HepG2 (cell line): ENCODE data around the gene ARAP1. TPM values are rescaled to one million over a fixed set of nuclear protein-coding genes. Genes with fewer than 3 reads are reported as not detected.

Experiments
- ADNP ChIP-seq: sonication (generic); formaldehyde crosslinking; IDR thresholded peaks from 2 replicates; pipeline ENCODE4 v1.4.0; 2020; ENCODE audit warnings: missing genetic modification reagents
- BHLHE40 ChIP-seq: IDR thresholded peaks from 2 replicates; pipeline ENCODE4 v1.6.1; 2011; ENCODE audit warnings: low read length, improper control_type of control experiment
- EHMT2 ChIP-seq: fragments of 200-600 bp; sonication (generic); IDR thresholded peaks from 2 replicates; pipeline ENCODE4 v1.7.0; 2017; ENCODE audit warnings: antibody characterized with exemption, low read depth, low read length, borderline replicate concordance
- FOXJ3 ChIP-seq: sonication (generic); formaldehyde crosslinking; IDR thresholded peaks from 2 replicates; pipeline ENCODE4 v1.4.0; 2020; ENCODE audit warnings: missing genetic modification reagents, mild to moderate bottlenecking, borderline replicate concordance
- GTF3A ChIP-seq: sonication (generic); formaldehyde crosslinking; conservative IDR thresholded peaks from 2 replicates; pipeline ENCODE4 v1.4.0; 2020; ENCODE audit warnings: mild to moderate bottlenecking, missing genetic modification reagents
- NFE2 ChIP-seq: sonication (generic); formaldehyde crosslinking; IDR thresholded peaks from 2 replicates; pipeline ENCODE4 v1.4.0; 2020; ENCODE audit warnings: missing genetic modification reagents
- RBM22 ChIP-seq: fragments of 200-400 bp; formaldehyde crosslinking; optimal IDR thresholded peaks from 2 replicates; pipeline ENCODE3; 2017; ENCODE audit warnings: mild to moderate bottlenecking, low read length, moderate library complexity
- RFX1 ChIP-seq: fragments of 450-650 bp; IDR thresholded peaks from 2 replicates; pipeline ENCODE4 v1.6.1; 2017
- SNAPC2 ChIP-seq: sonication (generic); formaldehyde crosslinking; IDR thresholded peaks from 2 replicates; pipeline ENCODE4 v1.8.1; 2022; ENCODE audit warnings: mild to moderate bottlenecking, missing genetic modification reagents
- ZBTB1 ChIP-seq: sonication (generic); formaldehyde crosslinking; IDR thresholded peaks from 2 replicates; pipeline ENCODE4 v1.4.0; 2020; ENCODE audit warnings: missing genetic modification reagents, borderline replicate concordance
- ZFP90 ChIP-seq: sonication (generic); formaldehyde crosslinking; IDR thresholded peaks from 2 replicates; pipeline ENCODE4 v1.8.0; 2022; ENCODE audit warnings: missing genetic modification reagents, mild to moderate bottlenecking, inconsistent platforms, borderline replicate concordance
- ZNF205 ChIP-seq: IDR thresholded peaks from 2 replicates; pipeline ENCODE4 v1.6.1; 2018; ENCODE audit warnings: missing biosample characterization, missing genetic modification reagents
- ZNF232 ChIP-seq: sonication (generic); formaldehyde crosslinking; IDR thresholded peaks from 2 replicates; pipeline ENCODE4 v1.4.0; 2020; ENCODE audit warnings: missing genetic modification reagents, borderline replicate concordance
- ZNF329 ChIP-seq: sonication (generic); formaldehyde crosslinking; IDR thresholded peaks from 2 replicates; pipeline ENCODE4 v1.9.0; 2021; ENCODE audit warnings: low read depth, mild to moderate bottlenecking, missing genetic modification reagents
- ZNF556 ChIP-seq: sonication (generic); formaldehyde crosslinking; IDR thresholded peaks from 2 replicates; pipeline ENCODE4 v1.4.0; 2020; ENCODE audit warnings: mild to moderate bottlenecking, missing genetic modification reagents, borderline replicate concordance
- ZNF639 ChIP-seq: conservative IDR thresholded peaks from 2 replicates; pipeline ENCODE4 v1.6.1; 2018; ENCODE audit warnings: missing genetic modification reagents
- ZNF816 ChIP-seq: sonication (generic); formaldehyde crosslinking; IDR thresholded peaks from 2 replicates; pipeline ENCODE4 v1.8.0; 2022; ENCODE audit warnings: missing genetic modification reagents, mild to moderate bottlenecking, borderline replicate concordance
- polyA plus RNA-seq, 8 experiments: library from polyadenylated mRNA; depleted of rRNA in 3 of 8; stranded (reverse) in 7 of 8; unstranded in 1 of 8; fragments of >200 nt; fragmentation: Illumina TruSeq in 4 of 8; extraction: Trizol in 4 of 8; gene quantifications; 2 replicates each; pipeline versions ENCODE4 v1.2.1 to v1.2.3, GENCODE V29; 2011 to 2016; ENCODE audit warnings: low read depth in 4 of 8, missing spikeins in 1 of 8, mixed read lengths in 1 of 8; ENCODE audit not compliant: insufficient read depth in 1 of 8
- total RNA-seq, 5 experiments: library from RNA; depleted of rRNA; stranded (reverse); fragments of >200 nt; fragmentation: Illumina TruSeq; extraction: Trizol; gene quantifications; 2 replicates each; pipeline ENCODE4 v1.2.3, GENCODE V29; 2016; ENCODE audit warnings: low read depth in 1 of 5
- TF ChIP-seq, protein P1 (sequence below): sonication (generic); formaldehyde crosslinking; IDR thresholded peaks from 2 replicates; pipeline ENCODE4 v1.4.0; 2020; ENCODE audit warnings: missing genetic modification reagents
- TF ChIP-seq, protein P2 (sequence below): sonication (generic); formaldehyde crosslinking; IDR thresholded peaks from 2 replicates; pipeline ENCODE4 v1.5.1; 2020; ENCODE audit warnings: missing genetic modification reagents, mild to moderate bottlenecking, borderline replicate concordance
- TF ChIP-seq, protein P3 (sequence below): sonication (generic); formaldehyde crosslinking; IDR thresholded peaks from 2 replicates; pipeline ENCODE4 v1.4.0; 2020; ENCODE audit warnings: mild to moderate bottlenecking, missing genetic modification reagents
- TF ChIP-seq, protein P4 (sequence below): sonication (generic); IDR thresholded peaks from 2 replicates; pipeline ENCODE4 v1.6.1; 2016; ENCODE audit warnings: low read depth, borderline replicate concordance

The ARAP1 gene
- total and polyA plus RNA-seq, 2 of the 13 experiments (the other 11 are each of a cell fraction or from before 2014, with no cell fraction given), result 43.2 to 55.5 TPM

GRCh38 chr11:72782081-72782920 is 30.1 kb upstream of the ARAP1 start (continued):
- TF ChIP-seq, protein P1, sequence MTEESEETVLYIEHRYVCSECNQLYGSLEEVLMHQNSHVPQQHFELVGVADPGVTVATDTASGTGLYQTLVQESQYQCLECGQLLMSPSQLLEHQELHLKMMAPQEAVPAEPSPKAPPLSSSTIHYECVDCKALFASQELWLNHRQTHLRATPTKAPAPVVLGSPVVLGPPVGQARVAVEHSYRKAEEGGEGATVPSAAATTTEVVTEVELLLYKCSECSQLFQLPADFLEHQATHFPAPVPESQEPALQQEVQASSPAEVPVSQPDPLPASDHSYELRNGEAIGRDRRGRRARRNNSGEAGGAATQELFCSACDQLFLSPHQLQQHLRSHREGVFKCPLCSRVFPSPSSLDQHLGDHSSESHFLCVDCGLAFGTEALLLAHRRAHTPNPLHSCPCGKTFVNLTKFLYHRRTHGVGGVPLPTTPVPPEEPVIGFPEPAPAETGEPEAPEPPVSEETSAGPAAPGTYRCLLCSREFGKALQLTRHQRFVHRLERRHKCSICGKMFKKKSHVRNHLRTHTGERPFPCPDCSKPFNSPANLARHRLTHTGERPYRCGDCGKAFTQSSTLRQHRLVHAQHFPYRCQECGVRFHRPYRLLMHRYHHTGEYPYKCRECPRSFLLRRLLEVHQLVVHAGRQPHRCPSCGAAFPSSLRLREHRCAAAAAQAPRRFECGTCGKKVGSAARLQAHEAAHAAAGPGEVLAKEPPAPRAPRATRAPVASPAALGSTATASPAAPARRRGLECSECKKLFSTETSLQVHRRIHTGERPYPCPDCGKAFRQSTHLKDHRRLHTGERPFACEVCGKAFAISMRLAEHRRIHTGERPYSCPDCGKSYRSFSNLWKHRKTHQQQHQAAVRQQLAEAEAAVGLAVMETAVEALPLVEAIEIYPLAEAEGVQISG (CRISPR knock-in tag), result no peak; the same call in 1 of the 2 replicates
- TF ChIP-seq NFE2 (CRISPR knock-in tag), result no peak
- no peak for TF ChIP-seq ZNF329 (CRISPR knock-in tag)
- TF ChIP-seq, protein P2, sequence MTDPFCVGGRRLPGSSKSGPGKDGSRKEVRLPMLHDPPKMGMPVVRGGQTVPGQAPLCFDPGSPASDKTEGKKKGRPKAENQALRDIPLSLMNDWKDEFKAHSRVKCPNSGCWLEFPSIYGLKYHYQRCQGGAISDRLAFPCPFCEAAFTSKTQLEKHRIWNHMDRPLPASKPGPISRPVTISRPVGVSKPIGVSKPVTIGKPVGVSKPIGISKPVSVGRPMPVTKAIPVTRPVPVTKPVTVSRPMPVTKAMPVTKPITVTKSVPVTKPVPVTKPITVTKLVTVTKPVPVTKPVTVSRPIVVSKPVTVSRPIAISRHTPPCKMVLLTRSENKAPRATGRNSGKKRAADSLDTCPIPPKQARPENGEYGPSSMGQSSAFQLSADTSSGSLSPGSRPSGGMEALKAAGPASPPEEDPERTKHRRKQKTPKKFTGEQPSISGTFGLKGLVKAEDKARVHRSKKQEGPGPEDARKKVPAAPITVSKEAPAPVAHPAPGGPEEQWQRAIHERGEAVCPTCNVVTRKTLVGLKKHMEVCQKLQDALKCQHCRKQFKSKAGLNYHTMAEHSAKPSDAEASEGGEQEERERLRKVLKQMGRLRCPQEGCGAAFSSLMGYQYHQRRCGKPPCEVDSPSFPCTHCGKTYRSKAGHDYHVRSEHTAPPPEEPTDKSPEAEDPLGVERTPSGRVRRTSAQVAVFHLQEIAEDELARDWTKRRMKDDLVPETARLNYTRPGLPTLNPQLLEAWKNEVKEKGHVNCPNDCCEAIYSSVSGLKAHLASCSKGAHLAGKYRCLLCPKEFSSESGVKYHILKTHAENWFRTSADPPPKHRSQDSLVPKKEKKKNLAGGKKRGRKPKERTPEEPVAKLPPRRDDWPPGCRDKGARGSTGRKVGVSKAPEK (CRISPR knock-in tag), result no peak
- TF ChIP-seq ZNF205 (CRISPR knock-in tag), result no peak
- TF ChIP-seq ADNP (CRISPR knock-in tag), result no peak
- peak; percentile 69; the same call in 1 of the 2 replicates for TF ChIP-seq ZFP90 (CRISPR knock-in tag)
- TF ChIP-seq ZNF556 (CRISPR knock-in tag), result no peak
- no peak for TF ChIP-seq EHMT2
- TF ChIP-seq ZNF639 (CRISPR knock-in tag), result no peak
- TF ChIP-seq BHLHE40, result no peak
- TF ChIP-seq SNAPC2, result no peak
- TF ChIP-seq GTF3A, result no peak
- TF ChIP-seq ZBTB1 (CRISPR knock-in tag), result no peak
- TF ChIP-seq RFX1, result no peak
- no peak for TF ChIP-seq ZNF816 (CRISPR knock-in tag)
- TF ChIP-seq, protein P3, sequence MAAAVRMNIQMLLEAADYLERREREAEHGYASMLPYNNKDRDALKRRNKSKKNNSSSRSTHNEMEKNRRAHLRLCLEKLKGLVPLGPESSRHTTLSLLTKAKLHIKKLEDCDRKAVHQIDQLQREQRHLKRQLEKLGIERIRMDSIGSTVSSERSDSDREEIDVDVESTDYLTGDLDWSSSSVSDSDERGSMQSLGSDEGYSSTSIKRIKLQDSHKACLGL (CRISPR knock-in tag), result 0 out of 2 replicates have a peak, but pooled peaks have one; percentile 59
- no peak for TF ChIP-seq FOXJ3
- no peak for TF ChIP-seq RBM22
- TF ChIP-seq, protein P4, sequence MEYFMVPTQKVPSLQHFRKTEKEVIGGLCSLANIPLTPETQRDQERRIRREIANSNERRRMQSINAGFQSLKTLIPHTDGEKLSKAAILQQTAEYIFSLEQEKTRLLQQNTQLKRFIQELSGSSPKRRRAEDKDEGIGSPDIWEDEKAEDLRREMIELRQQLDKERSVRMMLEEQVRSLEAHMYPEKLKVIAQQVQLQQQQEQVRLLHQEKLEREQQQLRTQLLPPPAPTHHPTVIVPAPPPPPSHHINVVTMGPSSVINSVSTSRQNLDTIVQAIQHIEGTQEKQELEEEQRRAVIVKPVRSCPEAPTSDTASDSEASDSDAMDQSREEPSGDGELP, result peak; percentile 55; the same call in 1 of the 2 replicates
- peak; percentile 49; the same call in 1 of the 2 replicates for TF ChIP-seq ZNF232 (CRISPR knock-in tag)
